Muscle of back (tissue), 10 donors: ENCODE measurements around the gene GKN1. TPM values are rescaled to one million over a fixed set of nuclear protein-coding genes. Genes with fewer than 3 reads are reported as not detected.

ENCODE experiments used
- polyA plus RNA-seq, 10 donors: library from polyadenylated mRNA; unstranded; fragments of 120-200 nt; gene quantifications; one replicate each; pipeline ENCODE4 v1.2.1, GENCODE V29; 2013; ENCODE audit not compliant: insufficient read length in 10 of 10

Gene GKN1
- polyA plus RNA-seq, 10 donors, result 0.19 to 0.68 (median 0.27) TPM; not detected in 4

Other genes starting within 250 kb of the GKN1 start
- gene ARHGAP25, start 239.8 kb upstream of the GKN1 start, polyA plus RNA-seq, result 1 to 10 TPM; 3.0 to 7.2 (median 4.2) TPM
- not detected for gene BMP10, start 103.2 kb upstream of the GKN1 start, polyA plus RNA-seq
- under 1 TPM in 2 of 10 donors, not detected in 8; 0.11 to 0.15 TPM for gene GKN2, start 21.7 kb upstream of the GKN1 start, polyA plus RNA-seq
- gene ANTXR1, start 38.5 kb downstream of the GKN1 start, polyA plus RNA-seq, result 100 to 1,000 TPM; 131 to 213 (median 153) TPM